ACC112 (cell line): ENCODE results near the gene MTMR6.

Experiments used
- H2AFZ ChIP-seq: fragments of 200-600 bp; sonication (generic); one replicate; pipeline ENCODE4 v1.6.0; 2017; ENCODE audit warnings: antibody characterized with exemption, low read length; ENCODE audit not compliant: unreplicated experiment
- H3K27ac ChIP-seq: fragments of 200-600 bp; sonication (generic); 2 replicates; pipeline ENCODE4 v1.5.1; 2014; ENCODE audit warnings: low read depth, mild to moderate bottlenecking, antibody characterized with exemption, low read length, moderate library complexity
- H3K27me3 ChIP-seq: fragments of 200-600 bp; sonication (generic); 2 replicates; pipeline ENCODE4 v1.6.1; 2014; ENCODE audit warnings: mild to moderate bottlenecking, antibody characterized with exemption, low read length, moderate library complexity, mixed read lengths; ENCODE audit not compliant: insufficient read depth
- H3K36me3 ChIP-seq: fragments of 200-600 bp; sonication (generic); 2 replicates; pipeline ENCODE4 v1.6.1; 2016; ENCODE audit warnings: mild to moderate bottlenecking, antibody characterized with exemption, low read length, moderate library complexity, mixed read lengths; ENCODE audit not compliant: insufficient read depth
- H3K4me1 ChIP-seq: fragments of 200-600 bp; sonication (generic); one replicate; pipeline ENCODE4 v1.6.1; 2016; ENCODE audit warnings: low read length, mixed read lengths; ENCODE audit not compliant: insufficient read depth, unreplicated experiment, control insufficient read depth
- H3K4me3 ChIP-seq: fragments of 200-600 bp; sonication (generic); 2 replicates; pipeline ENCODE4 v1.5.1; 2014; ENCODE audit warnings: mild to moderate bottlenecking, low read depth, low read length
- H3K79me2 ChIP-seq: fragments of 200-600 bp; sonication (generic); one replicate; pipeline ENCODE4 v1.6.0; 2016; ENCODE audit warnings: low read length; ENCODE audit not compliant: control insufficient read depth, unreplicated experiment, insufficient read depth

Gene MTMR6

GRCh38 chr13:25200783-25201182, 86.5 kb downstream of the MTMR6 start:
- H3K4me3 ChIP-seq = no peak overlapping the region
- H3K79me2 ChIP-seq = no peaks in the 10 kb centered on the region
- H3K36me3 ChIP-seq = no peaks in the 10 kb centered on the region
- peaks cover 68% of the 10 kb centered on the region for H3K27me3 ChIP-seq
- no peak overlapping the region for H2AFZ ChIP-seq
- no peak overlapping the region for H3K27ac ChIP-seq
- no peaks in the 10 kb centered on the region for H3K4me1 ChIP-seq

- Histone ChIP-seq H3K36me3 (no peaks in the 10 kb centered on the region), H3K4me1 (no peaks in the 10 kb centered on the region), H3K27me3 (peaks cover 64% of the 10 kb centered on the region), H2AFZ (no peak overlapping the region), H3K4me3 (no peak overlapping the region), H3K27ac (no peak overlapping the region), H3K79me2 (no peaks in the 10 kb centered on the region)
Measured at GRCh38 chr13:25198647-25199046, 88.6 kb downstream of the MTMR6 start.

GRCh38 chr13:25196971-25197370, 90.3 kb downstream of the MTMR6 start:
- peaks cover 60% of the 10 kb centered on the region for H3K27me3 ChIP-seq
- no peak overlapping the region for H3K4me3 ChIP-seq
- no peaks in the 10 kb centered on the region for H3K36me3 ChIP-seq
- H2AFZ ChIP-seq = no peak overlapping the region
- H3K4me1 ChIP-seq = no peaks in the 10 kb centered on the region
- no peaks in the 10 kb centered on the region for H3K79me2 ChIP-seq
- H3K27ac ChIP-seq = no peak overlapping the region
